OCI-LY1 (cell line): ENCODE data around the gene MRC2.
"Not testable (repeated sequence)": the region's sequence is repeated elsewhere in the genome, so short reads cannot be mapped to it uniquely, and the experiment has no call there.

Source experiments
- H2AFZ ChIP-seq: fragments of 200-600 bp; sonication (generic), shearing (Covaris generic); 2 replicates; pipeline ENCODE4 v1.6.0; 2014; ENCODE audit warnings: antibody characterized with exemption, mild to moderate bottlenecking, low read length
- H3F3A ChIP-seq: fragments of 200-600 bp; sonication (generic), shearing (Covaris generic); 2 replicates; pipeline ENCODE4 v1.6.0; 2014; ENCODE audit warnings: mild to moderate bottlenecking, antibody characterized with exemption, low read length, moderate library complexity; ENCODE audit not compliant: insufficient read depth
- H3K27ac ChIP-seq: fragments of 200-600 bp; sonication (generic); 2 replicates; pipeline ENCODE4 v1.5.1; 2014; ENCODE audit warnings: low read length, mixed run types, mild to moderate bottlenecking, low read depth; ENCODE audit not compliant: poor library complexity, severe bottlenecking
- H3K27me3 ChIP-seq: fragments of 200-600 bp; sonication (generic); 2 replicates; pipeline ENCODE4 v1.6.0; 2014; ENCODE audit warnings: antibody characterized with exemption, mild to moderate bottlenecking, low read length, moderate library complexity; ENCODE audit not compliant: insufficient read depth
- H3K36me3 ChIP-seq: fragments of 200-600 bp; sonication (generic); 2 replicates; pipeline ENCODE4 v1.6.1; 2014; ENCODE audit warnings: mild to moderate bottlenecking, antibody characterized with exemption, low read length, moderate library complexity, mixed read lengths; ENCODE audit not compliant: insufficient read depth
- H3K4me1 ChIP-seq: fragments of 200-600 bp; sonication (generic); 2 replicates; pipeline ENCODE4 v1.5.1; 2014; ENCODE audit warnings: mild to moderate bottlenecking, low read length, moderate library complexity; ENCODE audit not compliant: insufficient read depth, severe bottlenecking
- H3K4me2 ChIP-seq: fragments of 200-600 bp; sonication (generic), shearing (Covaris generic); 2 replicates; pipeline ENCODE4 v1.6.1; 2014; ENCODE audit warnings: low read length
- H3K4me3 ChIP-seq: fragments of 200-600 bp; sonication (generic); 2 replicates; pipeline ENCODE4 v1.5.1; 2014; ENCODE audit warnings: low read length, low read depth, mild to moderate bottlenecking, mixed read lengths; ENCODE audit not compliant: poor library complexity, severe bottlenecking
- H3K79me2 ChIP-seq: fragments of 200-600 bp; shearing (Covaris generic); 2 replicates; pipeline ENCODE4 v1.6.1; 2016; ENCODE audit warnings: mixed run types, low read length, mixed read lengths; ENCODE audit not compliant: insufficient read depth
- H3K9ac ChIP-seq: fragments of 200-600 bp; sonication (generic), shearing (Covaris generic); 2 replicates; pipeline ENCODE4 v1.6.1; 2014; ENCODE audit warnings: mild to moderate bottlenecking, low read length, mixed read lengths
- H3K9me2 ChIP-seq: fragments of 200-600 bp; sonication (generic), shearing (Covaris generic); 2 replicates; pipeline ENCODE4 v1.6.1; 2014; ENCODE audit warnings: low read depth, mild to moderate bottlenecking, low read length, mixed read lengths
- H3K9me3 ChIP-seq: fragments of 200-600 bp; shearing (Covaris generic); 2 replicates; pipeline ENCODE4 v1.6.1; 2014; ENCODE audit warnings: low read length, mixed read lengths
- H4K20me1 ChIP-seq: fragments of 200-600 bp; sonication (generic), shearing (Covaris generic); 2 replicates; pipeline ENCODE4 v1.6.0; 2016; ENCODE audit warnings: mild to moderate bottlenecking, low read length; ENCODE audit not compliant: insufficient read depth
- CTCF ChIP-seq: fragments of 200-600 bp; sonication (generic), shearing (Covaris generic); IDR thresholded peaks from 2 replicates; pipeline ENCODE4 v1.5.1; 2017; ENCODE audit warnings: mild to moderate bottlenecking, antibody characterized with exemption, low read length, moderate library complexity, mixed read lengths
- EZH2 ChIP-seq: fragments of 200-600 bp; sonication (generic), shearing (Covaris generic); IDR thresholded peaks from 2 replicates; pipeline ENCODE4 v1.8.0; 2017; ENCODE audit warnings: borderline replicate concordance, mixed run types, mild to moderate bottlenecking, antibody characterized with exemption, low read length, moderate library complexity, mixed read lengths

MRC2 gene

GRCh38 chr17:62588109-62588508, 39.4 kb upstream of the MRC2 start:
- no peaks in the 10 kb centered on the region for H3K79me2 ChIP-seq
- no peaks in the 10 kb centered on the region for H3K9me3 ChIP-seq
- no peaks in the 10 kb centered on the region for H3K4me1 ChIP-seq
- H4K20me1 ChIP-seq = no peaks in the 10 kb centered on the region
- H3K4me2 ChIP-seq = no peak overlapping the region
- no peak overlapping the region for H3K9ac ChIP-seq
- H3F3A ChIP-seq = no peaks in the 10 kb centered on the region
- H2AFZ ChIP-seq = no peak overlapping the region
- no peak for TF ChIP-seq CTCF
- TF ChIP-seq EZH2 = no peak
- no peaks in the 10 kb centered on the region for H3K27me3 ChIP-seq
- H3K27ac ChIP-seq = no peak overlapping the region
- no peak overlapping the region for H3K4me3 ChIP-seq
- no peaks in the 10 kb centered on the region for H3K9me2 ChIP-seq
- H3K36me3 ChIP-seq = peaks cover 76% of the 10 kb centered on the region

- peaks cover 73% of the 10 kb centered on the region for H3K36me3 ChIP-seq
- no peaks in the 10 kb centered on the region for H3K4me1 ChIP-seq
- no peaks in the 10 kb centered on the region for H3F3A ChIP-seq
- no peak overlapping the region for H3K27ac ChIP-seq
- H4K20me1 ChIP-seq = no peaks in the 10 kb centered on the region
- no peaks in the 10 kb centered on the region for H3K79me2 ChIP-seq
- H2AFZ ChIP-seq = no peak overlapping the region
- H3K4me3 ChIP-seq = no peak overlapping the region
- no peak overlapping the region for H3K4me2 ChIP-seq
- H3K9ac ChIP-seq = no peak overlapping the region
- TF ChIP-seq EZH2 = no peak
- TF ChIP-seq CTCF = no peak
- no peaks in the 10 kb centered on the region for H3K9me3 ChIP-seq
- no peaks in the 10 kb centered on the region for H3K27me3 ChIP-seq
- H3K9me2 ChIP-seq = no peaks in the 10 kb centered on the region
Measured at GRCh38 chr17:62591333-62591732, 36.1 kb upstream of the MRC2 start.

- H3K36me3 ChIP-seq = peaks cover 77% of the 10 kb centered on the region
- H3K4me3 ChIP-seq, H3K27me3 ChIP-seq, H3K4me1 ChIP-seq, H4K20me1 ChIP-seq, H3F3A ChIP-seq, H3K9ac ChIP-seq, H3K9me3 ChIP-seq, H3K79me2 ChIP-seq, H3K27ac ChIP-seq, H2AFZ ChIP-seq, H3K9me2 ChIP-seq, H3K4me2 ChIP-seq: not testable (repeated sequence)
Measured at GRCh38 chr17:62591822-62592221, 35.6 kb upstream of the MRC2 start.

- H3F3A ChIP-seq = no peaks in the 10 kb centered on the region
- H3K9ac ChIP-seq = no peak overlapping the region
- no peaks in the 10 kb centered on the region for H3K4me1 ChIP-seq
- H3K36me3 ChIP-seq = peaks cover 81% of the 10 kb centered on the region
- H3K9me3 ChIP-seq = peaks cover 6% of the 10 kb centered on the region; the same call in 1 of the 2 replicates
- H2AFZ ChIP-seq = no peak overlapping the region
- no peak overlapping the region for H3K4me3 ChIP-seq
- no peak overlapping the region for H3K4me2 ChIP-seq
- no peak for TF ChIP-seq CTCF
- TF ChIP-seq EZH2 = no peak
- H3K9me2 ChIP-seq = no peaks in the 10 kb centered on the region
- H3K27me3 ChIP-seq = no peaks in the 10 kb centered on the region
- no peak overlapping the region for H3K27ac ChIP-seq
- H4K20me1 ChIP-seq = no peaks in the 10 kb centered on the region
- no peaks in the 10 kb centered on the region for H3K79me2 ChIP-seq
Measured at GRCh38 chr17:62592341-62593099, 35.0 kb upstream of the MRC2 start.
